Stimulated activated CD8-positive, alpha-beta memory T cell treated with anti-CD3 and anti-CD28 coated beads, Interleukin-4, amount 100 ng/mL, for 48 hours (primary cell): ENCODE measurements around the gene MAB21L3.

Source experiments
- DNase-seq: peaks from one replicate; pipeline ENCODE4 v3.0.0-alpha.2; 2020

The MAB21L3 gene

GRCh38 chr1:116110567-116111523, at the start of gene MAB21L3:
TSS of gene MAB21L3 (plus strand) at chr1:116111399. CDS start at chr1:116112616, 1,217 bp downstream.
- no peak for DNase-seq

GRCh38 chr1:116062201-116062600, 49.0 kb upstream of the MAB21L3 start:
- no peak for DNase-seq

- DNase-seq, result no peak
Observed at GRCh38 chr1:116064616-116065015, 46.6 kb upstream of the MAB21L3 start.

GRCh38 chr1:116066868-116067565, 44.2 kb upstream of the MAB21L3 start:
- no peak for DNase-seq

- no peak for DNase-seq
Observed at GRCh38 chr1:116067566-116067890, 43.7 kb upstream of the MAB21L3 start.

- DNase-seq, result no peak
Observed at GRCh38 chr1:116075575-116075974, 35.6 kb upstream of the MAB21L3 start.

- DNase-seq, result no peak
Observed at GRCh38 chr1:116075990-116076389, 35.2 kb upstream of the MAB21L3 start.

GRCh38 chr1:116076831-116077230, 34.4 kb upstream of the MAB21L3 start:
- no peak for DNase-seq

- no peak for DNase-seq
Observed at GRCh38 chr1:116078699-116079223, 32.4 kb upstream of the MAB21L3 start.

GRCh38 chr1:116087628-116088027, 23.6 kb upstream of the MAB21L3 start:
- no peak for DNase-seq

GRCh38 chr1:116089870-116090269, 21.3 kb upstream of the MAB21L3 start:
- DNase-seq, result no peak

GRCh38 chr1:116091083-116091482, 20.1 kb upstream of the MAB21L3 start:
- no peak for DNase-seq

GRCh38 chr1:116092752-116093489, 18.3 kb upstream of the MAB21L3 start:
- DNase-seq, result no peak

GRCh38 chr1:116095027-116095426, 16.2 kb upstream of the MAB21L3 start:
- no peak for DNase-seq

GRCh38 chr1:116096013-116096618, 15.1 kb upstream of the MAB21L3 start:
- DNase-seq, result no peak

- DNase-seq, result no peak
Observed at GRCh38 chr1:116097626-116098025, 13.6 kb upstream of the MAB21L3 start.

- DNase-seq, result no peak
Observed at GRCh38 chr1:116099379-116099778, 11.8 kb upstream of the MAB21L3 start.

GRCh38 chr1:116099919-116100318, 11.3 kb upstream of the MAB21L3 start:
- no peak for DNase-seq

- no peak for DNase-seq
Observed at GRCh38 chr1:116104667-116105066, 6.5 kb upstream of the MAB21L3 start.

- no peak for DNase-seq
Observed at GRCh38 chr1:116105996-116106395, 5.2 kb upstream of the MAB21L3 start.

- no peak for DNase-seq
Observed at GRCh38 chr1:116106646-116107045, 4.6 kb upstream of the MAB21L3 start.

GRCh38 chr1:116107371-116107770, 3.8 kb upstream of the MAB21L3 start:
- no peak for DNase-seq

GRCh38 chr1:116111524-116112021, 374 bp downstream of the MAB21L3 start:
- no peak for DNase-seq
